ENCODE data around the gene C3orf70. TPM values are rescaled to one million over a fixed set of nuclear protein-coding genes. Genes with fewer than 3 reads are reported as not detected.

The C3orf70 gene
- total RNA-seq, 1 experiment from 2014 or later, result not detected

DNA sequence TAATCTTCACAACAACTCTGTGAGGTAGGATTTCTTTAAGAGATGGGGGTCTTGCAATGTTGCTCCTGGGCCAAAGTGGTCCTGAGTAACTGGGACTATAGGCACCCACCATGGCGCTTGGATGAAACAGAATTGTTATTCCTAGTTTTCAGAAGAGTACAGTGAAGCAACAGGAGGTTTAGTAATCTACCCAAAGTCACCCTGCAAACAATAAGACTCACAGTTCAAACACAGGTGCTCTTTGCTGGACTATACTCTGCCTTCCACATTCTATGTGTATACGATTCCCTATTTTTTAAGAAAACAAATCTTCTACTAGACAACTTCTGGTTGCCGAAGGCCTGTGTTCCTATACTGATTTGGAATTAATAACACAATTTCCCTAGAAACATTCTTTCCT lies 8.1 kb downstream of the C3orf70 start:
- no peak overlapping the region for H3K4me3 ChIP-seq (ENCODE audit: low read length)
- no peak overlapping the region for H3K4me2 ChIP-seq (ENCODE audit: low read depth, low read length, poor library complexity, severe bottlenecking)

GRCh38 chr3:185137821-185138220 lies 15.0 kb downstream of the C3orf70 start:
- Histone ChIP-seq H3K9ac (ENCODE audit: low read length) (no peak overlapping the region), H3K4me2 (ENCODE audit: low read depth, low read length, poor library complexity, severe bottlenecking) (no peak overlapping the region), H3K9me2 (replicated peaks; ENCODE audit: insufficient read depth, low read length) (no peaks in the 10 kb centered on the region), H3K36me3 (ENCODE audit: insufficient read depth, low read length) (no peaks in the 10 kb centered on the region), H3K4me1 (ENCODE audit: low read length) (no peaks in the 10 kb centered on the region), H3K9me3 (ENCODE audit: low read length) (no peaks in the 10 kb centered on the region), H3K27ac (ENCODE audit: low read length) (no peak overlapping the region), H3K27me3 (ENCODE audit: low read length) (no peaks in the 10 kb centered on the region), H4K20me1 (ENCODE audit: insufficient read depth, low read depth, low read length) (no peaks in the 10 kb centered on the region), H2AFZ (ENCODE audit: low read length) (no peak overlapping the region), H3K4me3 (ENCODE audit: low read length) (no peak overlapping the region), H3K79me2 (ENCODE audit: low read length) (no peaks in the 10 kb centered on the region)
- no peak for DNase-seq

More for the DNA sequence above, 8.1 kb downstream of the C3orf70 start:
- Histone ChIP-seq H3K9me3 (ENCODE audit: low read length) (no peaks in the 10 kb centered on the region), H3K9ac (ENCODE audit: low read length) (no peak overlapping the region), H3K79me2 (ENCODE audit: low read length) (no peaks in the 10 kb centered on the region), H3K4me1 (ENCODE audit: low read length) (no peaks in the 10 kb centered on the region), H4K20me1 (ENCODE audit: insufficient read depth, low read depth, low read length) (no peaks in the 10 kb centered on the region), H3K27me3 (ENCODE audit: low read length) (no peaks in the 10 kb centered on the region), H2AFZ (ENCODE audit: low read length) (no peak overlapping the region), H3K27ac (ENCODE audit: low read length) (no peak overlapping the region), H3K36me3 (ENCODE audit: insufficient read depth, low read length) (no peaks in the 10 kb centered on the region), H3K9me2 (replicated peaks; ENCODE audit: insufficient read depth, low read length) (no peaks in the 10 kb centered on the region)
- no peak for DNase-seq

GRCh38 chr3:185134509-185134908 lies 18.4 kb downstream of the C3orf70 start:
- no peaks in the 10 kb centered on the region for H3K36me3 ChIP-seq (ENCODE audit: insufficient read depth, low read length)
- no peak overlapping the region for H3K4me2 ChIP-seq (ENCODE audit: low read depth, low read length, poor library complexity, severe bottlenecking)
- no peaks in the 10 kb centered on the region for H3K9me2 ChIP-seq (replicated peaks; ENCODE audit: insufficient read depth, low read length)
- no peaks in the 10 kb centered on the region for H3K27me3 ChIP-seq (ENCODE audit: low read length)
- H3K9me3 ChIP-seq (ENCODE audit: low read length), result no peaks in the 10 kb centered on the region
- no peak overlapping the region for H3K9ac ChIP-seq (ENCODE audit: low read length)
- H3K4me3 ChIP-seq (ENCODE audit: low read length), result no peak overlapping the region
- no peak overlapping the region for H3K27ac ChIP-seq (ENCODE audit: low read length)
- no peaks in the 10 kb centered on the region for H3K79me2 ChIP-seq (ENCODE audit: low read length)
- H4K20me1 ChIP-seq (ENCODE audit: insufficient read depth, low read depth, low read length), result no peaks in the 10 kb centered on the region
- H2AFZ ChIP-seq (ENCODE audit: low read length), result no peak overlapping the region
- H3K4me1 ChIP-seq (ENCODE audit: low read length), result no peaks in the 10 kb centered on the region
- DNase-seq, result no peak

- no peaks in the 10 kb centered on the region for H3K9me2 ChIP-seq (replicated peaks; ENCODE audit: insufficient read depth, low read length)
- DNase-seq, result no peak
- no peak overlapping the region for H3K4me3 ChIP-seq (ENCODE audit: low read length)
- H2AFZ ChIP-seq (ENCODE audit: low read length), result no peak overlapping the region
- H3K9ac ChIP-seq (ENCODE audit: low read length), result no peak overlapping the region
- no peaks in the 10 kb centered on the region for H3K9me3 ChIP-seq (ENCODE audit: low read length)
- H3K4me1 ChIP-seq (ENCODE audit: low read length), result no peaks in the 10 kb centered on the region
- H3K36me3 ChIP-seq (ENCODE audit: insufficient read depth, low read length), result no peaks in the 10 kb centered on the region
- H3K27me3 ChIP-seq (ENCODE audit: low read length), result no peaks in the 10 kb centered on the region
- H3K4me2 ChIP-seq (ENCODE audit: low read depth, low read length, poor library complexity, severe bottlenecking), result no peak overlapping the region
- no peaks in the 10 kb centered on the region for H3K79me2 ChIP-seq (ENCODE audit: low read length)
- H4K20me1 ChIP-seq (ENCODE audit: insufficient read depth, low read depth, low read length), result no peaks in the 10 kb centered on the region
- no peak overlapping the region for H3K27ac ChIP-seq (ENCODE audit: low read length)
Observed at GRCh38 chr3:185131602-185132256, 21.1 kb downstream of the C3orf70 start.

DNA sequence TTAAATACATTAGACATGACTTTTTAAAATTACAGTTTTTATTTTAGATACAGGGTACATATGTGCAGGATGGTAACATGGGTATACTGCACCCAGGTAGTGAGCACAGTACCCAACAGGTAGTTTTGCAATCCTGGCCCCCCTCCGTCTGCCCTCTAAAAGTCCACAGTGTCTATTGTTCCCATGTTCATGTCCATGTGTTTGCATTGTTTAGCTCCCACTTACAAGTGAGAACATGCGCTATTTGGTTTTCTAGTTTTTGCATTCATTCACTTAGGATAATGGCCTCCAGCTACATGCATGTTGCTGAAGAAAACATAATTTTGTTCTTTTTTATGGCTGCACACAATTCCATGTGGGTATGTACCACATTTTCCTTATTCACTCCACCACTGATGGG lies 23.8 kb downstream of the C3orf70 start:
- H3K27me3 ChIP-seq (ENCODE audit: low read length), result no peaks in the 10 kb centered on the region
- no peaks in the 10 kb centered on the region for H3K4me1 ChIP-seq (ENCODE audit: low read length)
- H3K9me2 ChIP-seq (replicated peaks; ENCODE audit: insufficient read depth, low read length), result no peaks in the 10 kb centered on the region
- H3K9ac ChIP-seq (ENCODE audit: low read length), result no peak overlapping the region
- H2AFZ ChIP-seq (ENCODE audit: low read length), result no peak overlapping the region
- H3K79me2 ChIP-seq (ENCODE audit: low read length), result no peaks in the 10 kb centered on the region
- H3K4me3 ChIP-seq (ENCODE audit: low read length), result no peak overlapping the region
- no peak overlapping the region for H3K4me2 ChIP-seq (ENCODE audit: low read depth, low read length, poor library complexity, severe bottlenecking)
- no peaks in the 10 kb centered on the region for H3K36me3 ChIP-seq (ENCODE audit: insufficient read depth, low read length)
- DNase-seq, result no peak
- H3K27ac ChIP-seq (ENCODE audit: low read length), result no peak overlapping the region
- no peaks in the 10 kb centered on the region for H3K9me3 ChIP-seq (ENCODE audit: low read length)
- H4K20me1 ChIP-seq (ENCODE audit: insufficient read depth, low read depth, low read length), result no peaks in the 10 kb centered on the region

DNA sequence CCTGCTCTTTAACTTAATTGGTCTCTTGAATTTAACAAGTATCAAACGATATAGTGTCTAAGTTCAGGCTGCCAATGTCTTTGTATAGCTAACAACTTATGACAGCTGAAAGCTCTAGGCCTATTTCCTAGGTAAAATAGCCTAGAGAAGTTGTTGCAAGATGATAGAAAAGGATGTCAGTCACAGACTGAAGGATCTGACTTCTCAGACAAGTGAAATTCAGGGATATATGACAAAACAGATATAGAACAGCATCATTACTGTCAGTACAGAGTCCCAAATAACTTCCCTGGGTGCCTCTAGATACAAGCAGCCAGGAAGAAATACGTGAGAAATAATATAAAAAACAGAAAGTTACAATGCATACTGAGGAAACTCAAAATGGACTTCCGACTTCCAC lies 26.7 kb downstream of the C3orf70 start:
- Histone ChIP-seq H3K79me2 (ENCODE audit: low read length) (no peaks in the 10 kb centered on the region), H3K36me3 (ENCODE audit: insufficient read depth, low read length) (no peaks in the 10 kb centered on the region), H3K4me3 (ENCODE audit: low read length) (no peak overlapping the region), H4K20me1 (ENCODE audit: insufficient read depth, low read depth, low read length) (no peaks in the 10 kb centered on the region), H2AFZ (ENCODE audit: low read length) (no peak overlapping the region), H3K9me3 (ENCODE audit: low read length) (no peaks in the 10 kb centered on the region), H3K9me2 (replicated peaks; ENCODE audit: insufficient read depth, low read length) (no peaks in the 10 kb centered on the region), H3K27ac (ENCODE audit: low read length) (no peak overlapping the region), H3K4me2 (ENCODE audit: low read depth, low read length, poor library complexity, severe bottlenecking) (no peak overlapping the region), H3K9ac (ENCODE audit: low read length) (no peak overlapping the region), H3K4me1 (ENCODE audit: low read length) (no peaks in the 10 kb centered on the region), H3K27me3 (ENCODE audit: low read length) (no peaks in the 10 kb centered on the region)
- DNase-seq, result no peak

- Histone ChIP-seq H3K27me3 (ENCODE audit: low read length) (no peaks in the 10 kb centered on the region), H3K4me2 (ENCODE audit: low read depth, low read length, poor library complexity, severe bottlenecking) (no peak overlapping the region), H3K27ac (ENCODE audit: low read length) (no peak overlapping the region), H3K9me3 (ENCODE audit: low read length) (no peaks in the 10 kb centered on the region), H3K4me1 (ENCODE audit: low read length) (no peaks in the 10 kb centered on the region), H3K4me3 (ENCODE audit: low read length) (no peak overlapping the region), H3K36me3 (ENCODE audit: insufficient read depth, low read length) (no peaks in the 10 kb centered on the region), H3K9me2 (replicated peaks; ENCODE audit: insufficient read depth, low read length) (no peaks in the 10 kb centered on the region), H2AFZ (ENCODE audit: low read length) (no peak overlapping the region), H3K79me2 (ENCODE audit: low read length) (no peaks in the 10 kb centered on the region), H3K9ac (ENCODE audit: low read length) (no peak overlapping the region), H4K20me1 (ENCODE audit: insufficient read depth, low read depth, low read length) (no peaks in the 10 kb centered on the region)
- no peak for DNase-seq
Observed at GRCh38 chr3:185120126-185120525, 32.7 kb downstream of the C3orf70 start.

- Histone ChIP-seq H3K9me2 (replicated peaks; ENCODE audit: insufficient read depth, low read length) (no peaks in the 10 kb centered on the region), H3K27ac (ENCODE audit: low read length) (no peak overlapping the region), H3K4me3 (ENCODE audit: low read length) (no peak overlapping the region), H4K20me1 (ENCODE audit: insufficient read depth, low read depth, low read length) (no peaks in the 10 kb centered on the region), H3K36me3 (ENCODE audit: insufficient read depth, low read length) (no peaks in the 10 kb centered on the region), H3K27me3 (ENCODE audit: low read length) (peaks cover 6% of the 10 kb centered on the region), H3K4me1 (ENCODE audit: low read length) (no peaks in the 10 kb centered on the region), H3K79me2 (ENCODE audit: low read length) (no peaks in the 10 kb centered on the region), H3K9me3 (ENCODE audit: low read length) (no peaks in the 10 kb centered on the region), H3K9ac (ENCODE audit: low read length) (no peak overlapping the region), H3K4me2 (ENCODE audit: low read depth, low read length, poor library complexity, severe bottlenecking) (no peak overlapping the region), H2AFZ (ENCODE audit: low read length) (no peak overlapping the region)
- DNase-seq, result no peak
Observed at GRCh38 chr3:185115371-185115770, 37.5 kb downstream of the C3orf70 start.

All from Karpas-422 (cell line).